Measurements from ENCODE around the gene ZBTB22.

GRCh38 chr6:33323623-33323948 lies 6.0 kb upstream of the ZBTB22 start:
- TF ChIP-seq, protein P1, sequence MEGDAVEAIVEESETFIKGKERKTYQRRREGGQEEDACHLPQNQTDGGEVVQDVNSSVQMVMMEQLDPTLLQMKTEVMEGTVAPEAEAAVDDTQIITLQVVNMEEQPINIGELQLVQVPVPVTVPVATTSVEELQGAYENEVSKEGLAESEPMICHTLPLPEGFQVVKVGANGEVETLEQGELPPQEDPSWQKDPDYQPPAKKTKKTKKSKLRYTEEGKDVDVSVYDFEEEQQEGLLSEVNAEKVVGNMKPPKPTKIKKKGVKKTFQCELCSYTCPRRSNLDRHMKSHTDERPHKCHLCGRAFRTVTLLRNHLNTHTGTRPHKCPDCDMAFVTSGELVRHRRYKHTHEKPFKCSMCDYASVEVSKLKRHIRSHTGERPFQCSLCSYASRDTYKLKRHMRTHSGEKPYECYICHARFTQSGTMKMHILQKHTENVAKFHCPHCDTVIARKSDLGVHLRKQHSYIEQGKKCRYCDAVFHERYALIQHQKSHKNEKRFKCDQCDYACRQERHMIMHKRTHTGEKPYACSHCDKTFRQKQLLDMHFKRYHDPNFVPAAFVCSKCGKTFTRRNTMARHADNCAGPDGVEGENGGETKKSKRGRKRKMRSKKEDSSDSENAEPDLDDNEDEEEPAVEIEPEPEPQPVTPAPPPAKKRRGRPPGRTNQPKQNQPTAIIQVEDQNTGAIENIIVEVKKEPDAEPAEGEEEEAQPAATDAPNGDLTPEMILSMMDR (IDR thresholded peaks at IDR 0.05) = no peak
- TF ChIP-seq POLR2A (IDR thresholded peaks at IDR 0.05) = no peak
